Activated effector memory CD4-positive, alpha-beta T cell treated with anti-CD3 and anti-CD28 coated beads, Interleukin-2, amount 50 U/mL, for 16 hours (primary cell): ENCODE results near the gene IRF9.

Source experiments
- DNase-seq: peaks from one replicate; pipeline ENCODE4 v3.0.0-alpha.2; 2020

The IRF9 gene

DNA sequence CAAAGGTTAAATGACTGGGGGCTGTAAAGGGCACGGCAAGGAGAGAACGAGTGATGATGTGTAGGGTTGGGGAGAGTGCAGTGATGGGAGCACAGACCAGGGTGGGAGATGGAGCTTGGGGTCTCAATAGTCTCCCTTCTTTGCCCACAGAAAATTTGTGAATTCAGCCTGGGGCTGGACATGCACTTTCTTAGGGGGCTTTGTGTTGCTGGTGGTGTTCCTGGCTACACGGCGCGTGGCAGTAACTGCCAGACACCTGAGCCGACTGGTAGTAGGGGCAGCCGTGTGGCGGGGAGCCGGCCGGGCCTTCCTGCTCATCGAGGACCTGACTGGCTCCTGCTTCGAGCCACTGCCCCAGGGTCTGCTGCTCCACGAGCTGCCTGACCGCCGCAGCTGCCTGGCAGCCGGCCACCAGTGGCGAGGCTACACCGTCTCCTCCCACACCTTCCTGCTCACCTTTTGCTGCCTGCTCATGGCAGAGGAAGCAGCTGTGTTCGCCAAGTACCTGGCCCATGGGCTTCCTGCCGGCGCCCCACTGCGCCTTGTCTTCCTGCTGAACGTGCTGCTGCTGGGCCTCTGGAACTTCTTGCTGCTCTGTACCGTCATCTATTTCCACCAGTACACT, 28.9 kb upstream of the IRF9 start:
- DNase-seq: peak; percentile 73

DNA sequence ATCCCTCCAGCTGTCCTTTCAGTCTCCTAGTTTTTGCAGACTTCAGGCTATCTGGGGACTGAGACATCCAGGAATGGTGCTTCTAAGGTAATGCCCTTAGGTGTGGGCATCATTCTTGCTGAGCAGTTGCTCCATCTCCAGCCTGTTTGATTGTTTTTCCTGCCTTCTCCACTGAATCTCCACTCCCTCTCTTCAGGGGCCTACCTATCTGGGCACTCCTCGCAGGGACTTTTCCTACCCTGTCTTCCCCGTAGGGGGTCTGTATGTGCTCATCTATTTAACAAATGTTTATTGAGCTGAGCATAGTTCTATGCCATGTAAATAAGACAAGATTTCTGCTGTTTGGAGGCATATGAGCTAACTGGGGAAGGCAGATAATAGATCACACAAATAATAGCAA, 28.1 kb upstream of the IRF9 start:
- DNase-seq: no peak

DNA sequence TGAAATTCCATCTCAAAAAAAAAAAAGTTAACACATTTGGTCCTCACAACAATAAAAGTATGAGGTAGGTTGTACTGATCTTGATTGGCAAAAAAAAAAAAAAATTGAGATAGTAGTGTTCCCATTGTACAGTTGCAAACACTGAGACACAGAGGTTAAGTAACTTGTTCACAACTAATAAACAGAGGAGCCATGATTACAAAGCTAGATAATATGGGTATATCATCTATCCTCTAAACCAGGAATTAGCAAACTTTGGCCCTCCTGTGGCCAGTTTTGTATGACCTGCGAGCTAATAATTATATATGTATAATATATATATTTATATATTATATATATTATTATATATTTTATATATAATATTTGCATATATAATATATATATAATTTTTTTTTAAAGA, 27.3 kb upstream of the IRF9 start:
- no peak for DNase-seq

DNA sequence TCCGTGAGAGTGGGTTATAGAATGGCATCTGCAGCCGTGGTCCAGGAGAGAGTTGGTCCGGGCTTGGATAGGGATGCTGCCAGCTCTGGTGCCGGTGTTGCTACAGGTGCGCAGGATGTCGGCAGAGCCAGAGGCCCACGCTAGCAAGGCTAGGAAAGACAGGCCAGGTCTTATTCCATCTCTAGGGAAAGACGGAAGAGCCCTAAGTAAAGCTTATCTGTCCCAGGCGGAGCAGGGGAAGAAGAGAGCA, 25.6 kb upstream of the IRF9 start:
- DNase-seq: no peak

DNA sequence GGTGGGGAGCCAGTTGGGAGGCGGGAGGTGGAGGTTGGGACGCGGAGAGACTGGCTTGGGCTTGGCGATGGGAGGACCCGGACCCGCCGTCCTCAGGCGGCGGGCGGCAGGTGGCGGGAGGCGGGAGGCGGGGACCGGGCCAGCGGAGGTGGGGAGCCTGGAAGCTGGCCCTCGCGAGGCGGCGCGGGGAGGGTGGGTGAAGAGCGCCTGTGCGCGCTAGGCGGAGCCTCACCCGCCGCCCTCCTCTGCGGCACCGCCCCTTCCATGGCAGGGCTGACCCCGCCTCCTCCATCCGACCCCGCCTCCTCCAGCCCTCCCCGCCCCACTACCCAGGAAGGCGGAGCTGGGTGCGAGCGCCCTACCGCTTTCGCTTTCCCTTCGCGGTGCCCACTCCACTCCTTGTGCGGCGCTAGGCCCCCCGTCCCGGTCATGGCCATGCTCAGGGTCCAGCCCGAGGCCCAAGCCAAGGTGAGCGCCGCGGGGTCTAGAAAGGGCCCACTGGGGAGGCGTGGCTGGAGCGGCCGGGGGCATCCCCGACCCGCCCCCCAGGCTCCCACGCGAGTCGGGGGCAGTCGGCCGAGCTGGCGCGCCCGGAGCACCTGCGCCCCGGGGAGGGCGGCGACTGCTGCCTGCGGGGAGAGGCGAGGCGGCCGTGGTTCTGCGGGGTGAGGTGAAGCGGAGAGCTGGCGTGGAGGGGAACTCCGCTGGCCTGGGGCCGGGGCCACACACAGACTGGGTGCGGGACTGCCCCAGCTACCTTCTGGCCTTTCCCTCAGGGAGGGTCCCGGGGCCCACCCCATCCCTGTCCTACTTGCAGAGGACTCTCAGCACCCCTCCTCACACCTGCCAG, 25.0 kb upstream of the IRF9 start, which contains the start of gene PSME1:
Gene PSME1 (plus strand): TSS at position 361 of the 850 bp plus-strand sequence. CDS start 69 bp downstream, at position 430.
- DNase-seq: peak; percentile 97

DNA sequence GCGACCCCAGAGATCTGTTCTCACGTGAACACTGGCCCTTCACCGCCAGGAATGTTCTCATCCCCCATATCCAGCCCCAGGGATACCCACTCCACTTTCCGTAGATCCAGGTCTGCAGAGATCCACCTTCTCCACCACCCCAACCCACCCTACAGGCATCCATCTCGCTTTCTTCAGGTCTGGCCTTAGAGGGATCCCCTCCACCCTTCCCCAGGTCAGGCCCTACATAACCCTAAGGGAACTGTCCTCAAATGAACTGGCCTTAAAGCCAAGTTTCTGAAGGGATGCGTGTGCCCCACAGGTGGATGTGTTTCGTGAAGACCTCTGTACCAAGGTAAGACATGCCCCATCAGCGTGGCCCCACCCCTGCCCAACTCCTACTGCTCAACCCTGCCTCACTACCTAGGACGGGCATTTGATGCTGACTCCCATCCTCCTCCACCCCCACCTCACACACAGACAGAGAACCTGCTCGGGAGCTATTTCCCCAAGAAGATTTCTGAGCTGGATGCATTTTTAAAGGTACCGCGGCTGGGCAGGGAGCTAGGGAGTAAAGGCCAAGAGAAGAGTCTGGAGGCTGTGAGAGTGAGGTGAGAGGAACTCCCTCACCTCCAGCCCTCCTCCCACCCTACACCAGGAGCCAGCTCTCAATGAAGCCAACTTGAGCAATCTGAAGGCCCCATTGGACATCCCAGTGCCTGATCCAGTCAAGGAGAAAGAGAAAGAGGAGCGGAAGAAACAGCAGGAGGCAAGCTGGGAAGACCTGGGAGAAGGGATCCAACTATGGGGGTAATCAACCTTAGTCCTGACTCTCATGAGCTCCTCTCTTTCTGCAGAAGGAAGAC, 24.2 kb upstream of the IRF9 start:
- DNase-seq: no peak

DNA sequence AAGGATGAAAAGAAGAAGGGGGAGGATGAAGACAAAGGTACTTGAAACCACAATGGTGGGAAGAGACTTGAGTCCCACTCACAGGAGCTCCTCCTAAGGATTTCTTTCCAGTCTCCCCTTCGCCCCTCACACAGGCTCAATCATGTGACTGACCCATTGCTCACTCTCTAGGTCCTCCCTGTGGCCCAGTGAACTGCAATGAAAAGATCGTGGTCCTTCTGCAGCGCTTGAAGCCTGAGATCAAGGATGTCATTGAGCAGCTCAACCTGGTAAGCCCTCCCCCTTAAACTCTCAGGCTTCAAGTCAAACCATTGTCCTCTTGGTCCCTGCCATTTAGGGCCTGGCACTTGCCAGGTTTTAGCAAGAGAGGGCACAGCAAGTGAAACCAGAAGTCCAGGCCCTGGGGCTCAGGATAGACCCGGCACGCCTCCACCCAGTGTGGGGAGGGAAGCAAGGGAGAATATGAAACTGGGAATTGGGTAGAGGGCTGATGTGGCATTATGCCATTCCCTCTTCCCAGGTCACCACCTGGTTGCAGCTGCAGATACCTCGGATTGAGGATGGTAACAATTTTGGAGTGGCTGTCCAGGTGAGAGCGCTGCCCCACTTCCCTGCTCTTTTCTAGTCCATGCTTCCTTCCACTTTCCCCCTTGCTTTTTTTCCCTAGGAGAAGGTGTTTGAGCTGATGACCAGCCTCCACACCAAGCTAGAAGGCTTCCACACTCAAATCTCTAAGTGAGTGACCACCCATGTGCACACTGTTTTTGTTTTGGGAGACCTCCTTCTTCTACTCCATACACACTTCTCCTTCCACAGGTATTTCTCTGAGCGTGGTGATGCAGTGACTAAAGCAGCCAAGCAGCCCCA, 23.3 kb upstream of the IRF9 start:
- DNase-seq: no peak

DNA sequence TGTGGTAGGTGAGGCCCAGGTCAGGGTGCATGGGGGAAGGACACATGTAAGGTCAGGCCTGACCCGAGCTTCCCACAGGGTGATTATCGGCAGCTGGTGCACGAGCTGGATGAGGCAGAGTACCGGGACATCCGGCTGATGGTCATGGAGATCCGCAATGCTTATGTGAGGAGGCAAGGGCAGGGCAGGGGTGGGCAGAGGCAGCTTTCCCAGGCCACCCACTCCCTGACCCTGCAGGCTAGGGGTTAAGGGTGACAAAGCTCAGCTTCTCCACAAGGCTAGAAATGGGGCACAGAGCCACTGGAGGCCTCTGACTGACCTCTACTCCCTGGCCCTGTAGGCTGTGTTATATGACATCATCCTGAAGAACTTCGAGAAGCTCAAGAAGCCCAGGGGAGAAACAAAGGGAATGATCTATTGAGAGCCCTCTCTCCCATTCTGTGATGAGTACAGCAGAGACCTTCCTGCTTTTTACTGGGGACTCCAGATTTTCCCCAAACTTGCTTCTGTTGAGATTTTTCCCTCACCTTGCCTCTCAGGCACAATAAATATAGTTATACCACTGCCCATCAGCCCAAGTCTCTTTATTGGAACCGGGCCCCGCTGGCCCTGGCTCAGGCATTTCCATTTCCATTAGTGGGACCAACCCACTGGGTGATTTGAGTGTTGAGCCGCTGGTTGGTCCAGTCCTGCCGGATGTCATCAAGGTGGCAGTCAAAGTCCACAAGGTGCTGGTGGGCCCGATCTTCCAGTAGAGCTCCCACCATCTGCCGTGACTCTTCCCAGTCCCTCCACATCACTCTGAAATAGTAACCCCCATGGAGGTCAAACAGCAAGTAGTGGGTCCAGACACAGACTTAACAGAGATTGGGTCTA, 22.4 kb upstream of the IRF9 start:
- DNase-seq: no peak

DNA sequence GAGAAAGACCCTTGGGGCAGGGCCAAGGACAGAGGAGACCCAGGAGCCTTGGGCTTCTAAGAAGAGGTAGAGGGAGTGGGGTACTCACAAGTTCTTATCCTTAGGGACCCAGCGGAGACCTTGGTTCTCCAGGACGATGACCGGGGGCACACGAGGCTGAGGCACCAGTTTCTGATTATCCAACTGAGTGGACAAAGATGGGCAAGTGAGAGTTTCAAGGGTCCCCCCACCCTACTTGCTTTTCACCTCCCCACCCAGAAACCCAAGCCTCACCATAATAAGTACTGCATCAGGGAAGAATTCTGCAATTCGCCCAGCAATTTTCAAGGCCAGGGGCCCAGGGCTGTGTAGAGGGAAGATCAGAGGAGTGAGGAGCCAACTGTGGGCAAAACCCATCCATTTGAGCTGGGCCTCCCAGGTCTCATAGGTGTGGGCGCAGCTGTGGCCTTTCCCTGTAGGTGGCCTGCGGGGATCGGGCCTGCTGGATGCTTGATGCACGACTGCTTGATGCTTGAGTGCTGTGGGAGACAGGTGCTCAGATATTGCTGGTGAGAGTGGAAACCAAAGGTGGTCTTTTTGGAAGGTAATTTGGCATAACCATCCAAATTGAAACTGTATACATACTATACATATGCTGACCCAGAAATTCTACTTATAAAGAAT, 21.7 kb upstream of the IRF9 start:
- DNase-seq: no peak

DNA sequence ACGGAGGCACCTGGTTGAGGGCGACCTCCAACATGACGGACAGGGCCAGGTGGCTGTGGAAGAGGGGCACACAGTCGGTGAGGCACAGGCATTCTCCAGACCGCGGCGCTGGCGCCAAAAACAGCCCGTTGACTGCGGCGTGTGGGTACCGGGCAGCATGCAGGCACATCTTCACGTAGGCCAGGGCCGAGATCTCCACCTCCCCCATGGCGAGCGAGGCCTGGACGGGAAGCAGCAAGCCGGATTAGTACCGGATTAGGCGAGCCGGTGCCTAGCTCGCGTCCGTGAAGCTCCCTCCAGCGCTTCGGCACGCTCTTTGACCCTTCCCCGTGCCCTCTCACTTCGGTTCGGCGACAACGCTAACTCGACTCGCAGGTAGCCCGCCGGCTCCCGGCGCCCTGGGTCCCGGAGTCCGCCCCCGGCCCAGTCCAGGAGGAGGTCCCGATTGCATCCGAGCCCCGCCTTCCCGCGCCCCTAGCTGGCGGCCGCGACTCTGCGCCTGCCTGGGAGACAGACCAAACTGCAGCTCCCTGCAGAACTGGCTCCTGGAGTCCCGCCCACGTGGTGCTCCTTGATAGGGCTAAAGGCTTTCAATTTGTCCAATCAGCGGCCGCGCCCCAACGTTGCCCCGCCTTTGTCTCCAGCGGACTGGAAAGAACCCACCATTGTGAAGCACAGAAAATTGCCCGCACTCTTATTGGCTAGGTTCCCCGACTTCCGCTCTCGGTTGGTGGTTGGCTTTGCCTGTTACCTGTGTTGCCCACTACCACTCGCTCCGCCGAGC, 19.8 kb upstream of the IRF9 start, which contains the start of gene EMC9:
Gene EMC9 (minus strand): TSS at position 495 of the 784 bp plus-strand sequence. CDS start 287 bp downstream, at position 208.
- peak; percentile 100 for DNase-seq

DNA sequence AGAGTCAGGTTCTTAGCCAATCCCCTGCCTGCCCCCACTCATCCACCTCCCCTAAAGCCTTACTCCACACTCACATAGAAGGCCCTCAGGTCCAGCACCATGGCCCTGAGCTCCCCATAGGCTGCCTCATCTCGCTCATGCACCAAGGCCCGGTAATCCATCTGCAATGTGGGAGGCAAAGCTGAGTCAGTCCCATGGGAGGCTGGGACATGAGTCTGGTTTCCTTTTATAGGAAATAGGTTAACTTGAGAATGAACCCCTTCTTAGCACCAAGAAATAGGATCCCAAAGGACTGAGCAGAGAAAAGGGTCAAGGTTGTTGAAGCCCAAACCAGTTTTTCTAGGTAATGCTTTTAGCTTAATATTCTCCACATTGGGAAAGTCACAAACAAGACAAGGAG, 17.6 kb upstream of the IRF9 start:
- no peak for DNase-seq

DNA sequence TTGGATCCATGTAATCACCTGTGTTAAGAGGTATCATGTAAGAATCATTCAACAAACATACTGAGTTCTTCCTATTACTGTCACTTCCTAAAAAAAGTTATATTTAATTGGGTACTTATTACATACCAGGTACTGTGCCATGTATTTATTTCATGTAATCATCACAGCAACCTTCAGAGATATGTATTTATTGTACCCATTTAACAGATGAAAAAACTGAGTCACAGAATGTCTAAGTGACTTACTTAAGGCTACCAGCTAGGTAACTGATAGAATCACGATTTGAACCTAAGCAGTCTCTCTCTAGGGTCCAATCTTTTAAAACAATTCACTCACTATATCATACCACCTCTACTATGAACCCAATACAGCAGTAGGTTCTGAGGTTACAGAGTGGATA, 16.6 kb upstream of the IRF9 start:
- DNase-seq: no peak

DNA sequence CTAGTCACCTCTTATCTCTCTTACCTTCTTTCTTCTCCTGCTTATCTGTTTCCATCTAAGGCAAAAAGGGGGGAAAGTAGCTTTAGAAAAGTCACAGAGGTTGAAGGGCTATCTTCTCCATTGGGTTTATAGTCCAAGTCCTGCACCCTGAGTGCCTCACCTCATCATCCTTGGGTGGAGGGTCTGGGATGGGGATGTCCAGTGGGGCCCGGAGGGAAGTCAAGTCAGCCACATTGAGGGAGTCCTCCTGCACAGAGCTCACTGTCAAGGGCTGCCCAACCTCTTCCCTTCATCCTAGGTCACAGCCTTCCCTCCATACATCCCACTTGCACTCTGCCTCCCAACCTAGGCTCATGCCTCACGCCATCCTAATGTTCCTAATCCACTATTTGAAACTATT, 15.8 kb upstream of the IRF9 start:
- no peak for DNase-seq

DNA sequence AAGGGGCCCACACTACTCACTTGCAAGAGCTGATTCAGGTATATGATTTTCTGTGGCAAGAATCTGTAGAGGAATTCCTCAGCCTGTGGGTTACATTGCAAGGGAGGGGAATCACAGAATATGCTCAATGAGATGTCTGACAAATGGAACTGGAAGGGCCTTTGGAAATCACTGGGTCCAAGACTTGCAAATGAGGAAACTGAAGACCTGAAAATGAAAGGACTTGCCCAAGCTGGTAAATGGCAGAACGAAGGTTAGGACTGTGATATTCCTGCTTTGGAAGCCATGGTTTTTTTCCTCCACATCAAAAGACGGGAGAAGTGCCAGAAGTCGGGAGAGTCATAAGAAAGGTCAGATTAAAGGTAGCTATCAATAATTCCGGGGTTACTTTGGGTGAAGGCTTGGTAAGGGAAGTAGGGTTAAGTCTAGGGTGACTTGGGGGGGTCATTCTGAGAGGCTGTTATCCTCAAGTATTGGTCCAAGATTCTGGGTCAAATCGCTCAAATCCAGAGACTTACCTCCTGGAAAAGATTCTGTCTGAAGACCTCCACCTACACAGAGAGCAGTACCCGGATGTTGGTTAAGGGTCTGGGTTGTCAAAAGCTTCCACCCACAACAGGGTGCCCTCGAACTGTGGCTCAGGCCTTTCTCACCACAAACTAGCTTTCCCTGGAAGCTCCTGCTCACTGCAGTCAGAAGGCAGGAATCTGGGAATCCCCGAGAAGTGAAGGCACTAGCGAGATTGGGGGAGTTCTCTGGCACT, 15.2 kb upstream of the IRF9 start:
- no peak for DNase-seq

DNA sequence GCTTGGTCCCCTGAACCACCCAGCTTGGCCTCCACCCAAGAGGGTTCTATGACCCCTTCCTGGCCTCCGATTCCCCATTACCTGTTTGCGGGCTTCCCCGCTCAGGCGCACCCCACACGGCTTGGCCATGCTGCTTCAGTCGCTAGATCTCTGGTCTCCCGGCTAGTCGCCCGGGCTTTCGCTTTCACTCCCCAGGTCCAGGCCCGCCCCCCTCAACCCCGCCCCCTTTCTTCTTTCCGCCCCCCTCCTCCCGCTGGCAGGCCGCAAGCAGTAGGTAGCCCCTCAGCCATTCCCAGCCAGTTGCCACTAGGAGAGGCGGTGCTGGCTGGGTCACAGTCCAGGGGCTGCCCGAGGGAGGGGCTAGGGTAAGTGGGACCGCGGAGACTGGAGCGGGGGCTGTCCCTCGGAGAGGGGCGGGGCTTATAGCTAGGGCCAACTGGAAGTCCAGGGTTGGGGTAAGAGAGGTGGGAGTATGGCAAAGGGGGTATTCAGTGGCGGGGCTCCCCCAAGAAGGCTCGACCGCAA, 14.6 kb upstream of the IRF9 start, which contains the start of gene PSME2:
Gene PSME2 (minus strand): TSS at position 158 of the 525 bp plus-strand sequence. CDS start 29 bp downstream, at position 129.
- DNase-seq: peak; percentile 94

DNA sequence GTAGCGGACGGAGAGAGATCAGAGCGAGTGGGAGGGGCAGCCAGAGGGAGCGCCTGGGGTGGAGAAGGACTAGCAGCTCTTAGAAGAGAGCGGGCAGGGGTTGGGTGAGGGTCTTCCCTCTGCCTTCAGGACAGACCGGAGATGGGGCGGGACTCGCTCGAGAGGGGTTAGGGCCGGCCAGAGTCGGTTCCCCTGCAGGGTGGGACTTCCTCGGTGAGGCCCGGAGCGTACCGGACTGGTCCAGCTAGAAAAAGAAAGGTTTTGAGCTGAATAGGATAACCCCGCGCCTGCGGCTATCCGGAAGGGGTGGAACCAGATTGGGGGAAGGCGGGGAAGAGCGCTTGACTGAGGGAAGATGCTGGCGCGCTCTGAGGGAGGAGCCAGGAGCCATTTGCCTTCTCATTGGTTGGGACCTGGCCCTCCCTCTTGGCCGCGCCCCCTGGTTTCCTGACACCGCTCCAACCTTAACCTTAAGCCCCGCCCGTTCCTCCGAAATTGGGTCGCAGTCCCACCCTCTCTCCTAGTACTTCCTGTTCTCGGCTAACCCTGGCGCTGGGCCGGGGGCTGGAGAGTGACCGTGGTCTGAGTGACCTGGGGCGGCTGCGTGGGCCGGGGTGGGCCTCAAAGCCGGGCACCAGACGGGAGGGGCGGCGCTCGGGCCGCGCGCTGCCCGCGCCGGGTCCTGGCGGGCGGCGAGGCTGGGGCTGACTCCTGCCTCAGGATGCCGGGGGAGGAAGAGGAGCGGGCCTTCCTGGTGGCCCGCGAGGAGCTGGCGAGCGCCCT, 13.9 kb upstream of the IRF9 start, which contains the start of gene RNF31:
Gene RNF31 (plus strand): TSS at position 521 of the 783 bp plus-strand sequence. CDS start 201 bp downstream, at position 722.
- DNase-seq: peak; percentile 99

DNA sequence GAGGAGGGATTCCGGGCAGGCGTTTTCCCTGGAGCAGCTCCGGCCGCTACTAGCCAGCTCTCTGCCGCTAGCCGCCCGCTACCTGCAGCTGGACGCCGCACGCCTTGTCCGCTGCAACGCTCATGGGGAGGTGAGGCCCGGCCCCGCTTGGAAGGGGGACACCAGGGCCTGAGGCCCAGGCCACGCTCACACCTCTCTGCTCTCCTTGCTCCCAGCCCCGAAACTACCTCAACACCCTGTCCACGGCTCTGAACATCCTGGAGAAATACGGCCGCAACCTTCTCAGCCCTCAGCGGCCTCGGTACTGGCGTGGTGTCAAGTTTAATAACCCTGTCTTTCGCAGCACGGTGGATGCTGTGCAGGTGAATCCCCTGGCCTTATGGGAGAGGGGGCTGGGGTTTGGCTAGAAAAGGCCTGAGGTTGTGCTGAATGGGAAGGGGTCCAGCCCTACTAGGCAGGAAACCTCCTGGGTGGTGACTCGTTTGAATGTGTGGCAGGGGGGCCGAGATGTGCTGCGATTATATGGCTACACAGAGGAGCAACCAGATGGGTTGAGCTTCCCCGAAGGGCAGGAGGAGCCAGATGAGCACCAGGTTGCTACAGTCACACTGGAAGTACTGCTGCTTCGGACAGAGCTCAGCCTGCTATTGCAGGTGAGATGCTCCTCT, 13.2 kb upstream of the IRF9 start:
- DNase-seq: no peak
